Stimulated activated naive CD8-positive, alpha-beta T cell treated with anti-CD3 and anti-CD28 coated beads, Interleukin-15, Interleukin-2, amounts not matched to agents 100 U/mL and 50 U/mL, for 24 hours (primary cell): ENCODE data around the gene AMH.
A peak's percentile ranks its signal among the peaks of the same experiment; 100 is the strongest.
"Not testable (repeated sequence)": the region's sequence is repeated elsewhere in the genome, so short reads cannot be mapped to it uniquely, and the experiment has no call there.

Experiments used
- ATAC-seq: fragments of 150-1000 bp; cut with Tn5 transposase; one replicate; pipeline ENCODE4 v1.10.0; 2021
- DNase-seq: peaks from one replicate; pipeline ENCODE4 v3.0.0; 2021

The AMH gene

GRCh38 chr19:2270423-2271233, 21.5 kb downstream of the AMH start:
- DNase-seq, result peak; percentile 82
- peak; percentile 16 for ATAC-seq

- DNase-seq, result no peak
- ATAC-seq, result no peak
Measured at GRCh38 chr19:2271234-2272103, 22.3 kb downstream of the AMH start.

GRCh38 chr19:2273356-2274184, 24.4 kb downstream of the AMH start:
- ATAC-seq (peak; percentile 77), DNase-seq (peak; percentile 91)

DNA sequence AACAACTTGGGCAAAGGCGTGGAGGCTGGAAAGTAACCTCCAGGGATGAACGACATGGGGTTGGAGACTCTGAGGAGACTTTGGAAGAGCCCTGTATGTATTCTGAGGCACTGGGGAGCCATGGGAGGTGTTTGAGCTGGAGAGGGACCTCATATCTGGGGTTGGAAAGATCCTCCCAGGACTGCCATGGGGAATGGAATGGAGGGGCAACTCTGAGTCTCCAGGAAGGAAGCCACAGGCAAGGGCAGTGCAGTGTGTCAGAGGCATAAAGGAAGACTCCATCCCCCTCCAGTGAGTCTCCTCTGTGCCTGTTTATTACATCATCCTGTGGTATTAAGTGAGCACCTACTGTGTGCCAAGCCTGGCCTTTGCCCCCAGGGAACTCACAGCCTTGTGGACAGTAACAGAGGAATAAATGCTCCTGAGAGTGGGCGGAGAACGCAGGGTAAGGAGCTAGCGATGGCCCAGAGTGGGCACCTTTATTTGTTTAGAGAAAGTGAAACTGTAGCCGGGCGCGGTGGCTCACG, 25.1 kb downstream of the AMH start:
- DNase-seq (no peak), ATAC-seq (no peak)

DNA sequence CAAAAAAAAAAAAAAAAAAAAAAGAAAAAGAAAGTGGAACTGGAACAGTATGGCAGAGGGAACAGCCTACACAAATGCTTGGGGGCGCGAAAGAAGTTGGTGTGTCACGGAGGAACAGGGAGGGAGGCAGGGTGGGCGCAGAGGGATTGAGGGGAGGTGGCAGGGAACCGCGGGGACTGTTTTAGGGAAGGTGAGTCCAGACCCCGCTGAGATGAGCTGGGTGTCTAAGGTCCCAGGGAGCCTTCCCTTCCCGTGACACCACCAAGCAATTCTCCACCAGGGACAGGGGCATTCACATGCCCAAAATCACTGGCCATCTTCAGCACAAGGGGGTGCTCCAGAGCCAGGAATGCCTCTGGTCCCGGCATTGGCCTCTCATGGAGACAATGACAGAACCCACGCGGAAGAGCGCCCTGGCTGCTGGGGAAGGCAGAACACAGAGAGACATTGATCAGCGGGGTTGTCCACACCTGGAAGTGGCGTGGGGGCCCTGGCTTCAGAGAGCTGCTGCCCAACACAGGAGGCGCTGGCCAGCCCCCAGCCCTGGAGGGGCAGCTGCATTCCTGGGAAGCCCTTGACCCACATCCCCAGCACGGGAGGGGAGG, 25.9 kb downstream of the AMH start:
- DNase-seq (peak; percentile 56), ATAC-seq (no peak)

- no peak for DNase-seq
Measured at GRCh38 chr19:2275588-2276428, 26.7 kb downstream of the AMH start.

GRCh38 chr19:2276429-2276986, 27.4 kb downstream of the AMH start:
- no peak for ATAC-seq
- DNase-seq, result no peak

More at GRCh38 chr19:2275588-2276428, 26.7 kb downstream of the AMH start:
- ATAC-seq, result no peak

GRCh38 chr19:2277138-2277537, 28.0 kb downstream of the AMH start:
- no peak for ATAC-seq
- DNase-seq, result no peak

DNA sequence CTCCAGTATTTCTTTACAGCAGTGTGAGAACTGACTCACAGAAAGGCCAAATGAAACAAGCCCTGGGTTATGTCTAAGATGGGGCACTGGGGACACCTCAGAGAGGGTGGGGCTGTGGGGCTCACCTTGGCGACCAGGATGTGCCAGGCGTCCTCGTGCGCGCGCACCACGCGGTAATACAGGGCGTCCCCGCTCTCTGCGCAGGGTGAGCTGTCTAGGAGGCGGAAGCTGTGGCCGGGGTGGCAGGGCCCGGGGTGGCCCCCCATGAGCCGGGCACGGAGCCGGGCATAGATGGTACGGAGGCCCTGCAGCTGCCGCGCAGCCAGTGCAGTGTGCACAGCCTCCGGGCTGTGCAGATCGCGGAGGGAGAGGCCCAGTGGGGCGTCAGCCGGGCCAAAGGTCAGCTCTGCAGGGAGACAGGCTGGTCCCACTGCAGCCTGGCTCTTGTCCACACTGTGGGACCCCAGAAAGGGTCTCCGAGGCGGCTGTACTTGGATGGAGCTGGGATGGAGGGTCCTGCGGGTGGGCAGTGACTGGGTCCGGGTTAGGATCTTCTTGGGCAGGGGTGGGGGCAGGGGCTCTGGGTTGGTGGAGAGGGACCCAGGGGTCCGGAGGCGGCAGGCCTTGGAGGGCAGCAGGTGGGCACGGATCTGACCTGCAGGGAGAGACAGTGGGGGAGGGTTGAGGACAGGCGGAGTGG, 29.5 kb downstream of the AMH start:
- ATAC-seq, result no peak
- no peak for DNase-seq

GRCh38 chr19:2280633-2281264, 31.6 kb downstream of the AMH start:
- DNase-seq, result no peak
- no peak for ATAC-seq

- not testable (repeated sequence) for DNase-seq, ATAC-seq
Measured at GRCh38 chr19:2281265-2282061, 32.3 kb downstream of the AMH start.

DNA sequence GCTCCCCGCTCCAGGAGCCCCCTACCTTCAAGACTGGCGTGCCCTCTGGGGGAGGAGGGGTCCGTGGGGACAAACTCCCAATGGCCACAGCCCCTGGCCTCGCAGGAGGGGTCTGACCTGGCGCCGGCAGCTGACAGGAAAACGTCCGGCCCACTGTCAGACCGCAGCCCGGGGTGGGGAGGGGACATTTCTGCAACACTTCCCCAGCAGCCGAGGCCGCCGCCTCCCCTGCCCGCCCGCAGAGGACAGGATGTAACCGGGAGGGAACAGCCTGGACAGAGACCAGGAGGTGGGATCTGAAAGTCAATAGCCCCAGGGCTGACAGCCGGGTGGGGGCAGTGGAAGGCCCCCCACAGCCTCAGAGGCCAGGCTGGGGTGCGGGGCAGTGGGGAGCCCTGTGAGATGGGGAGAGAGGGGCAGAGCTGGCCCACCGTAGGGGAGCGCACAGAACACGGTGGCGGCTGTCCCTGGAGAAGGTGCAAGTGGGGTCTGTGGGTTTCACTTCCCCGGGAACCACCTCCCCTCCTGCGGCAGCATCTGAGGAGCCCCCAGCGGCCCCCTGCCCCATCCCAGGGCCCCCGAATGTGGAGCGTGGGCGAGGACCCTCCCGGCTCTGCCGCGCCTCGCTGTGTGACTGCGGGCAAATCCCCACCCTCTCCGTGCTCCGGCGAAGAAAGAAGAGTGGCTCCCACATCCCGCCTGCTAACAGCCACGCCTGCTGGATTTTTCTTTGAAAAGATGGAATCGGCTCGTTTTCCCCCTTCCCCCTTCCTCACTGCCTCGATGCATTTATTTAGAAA, 33.1 kb downstream of the AMH start, which contains the start of gene PEAK3:
Gene PEAK3, minus strand, starts transcription at position 114 of the 800 bp plus-strand sequence. CDS start 1,244 bp downstream, outside the sequence.
- ATAC-seq, result peak; percentile 21
- peak; percentile 57 for DNase-seq

GRCh38 chr19:2282862-2283237, 33.7 kb downstream of the AMH start:
- ATAC-seq (no peak), DNase-seq (no peak)

DNA sequence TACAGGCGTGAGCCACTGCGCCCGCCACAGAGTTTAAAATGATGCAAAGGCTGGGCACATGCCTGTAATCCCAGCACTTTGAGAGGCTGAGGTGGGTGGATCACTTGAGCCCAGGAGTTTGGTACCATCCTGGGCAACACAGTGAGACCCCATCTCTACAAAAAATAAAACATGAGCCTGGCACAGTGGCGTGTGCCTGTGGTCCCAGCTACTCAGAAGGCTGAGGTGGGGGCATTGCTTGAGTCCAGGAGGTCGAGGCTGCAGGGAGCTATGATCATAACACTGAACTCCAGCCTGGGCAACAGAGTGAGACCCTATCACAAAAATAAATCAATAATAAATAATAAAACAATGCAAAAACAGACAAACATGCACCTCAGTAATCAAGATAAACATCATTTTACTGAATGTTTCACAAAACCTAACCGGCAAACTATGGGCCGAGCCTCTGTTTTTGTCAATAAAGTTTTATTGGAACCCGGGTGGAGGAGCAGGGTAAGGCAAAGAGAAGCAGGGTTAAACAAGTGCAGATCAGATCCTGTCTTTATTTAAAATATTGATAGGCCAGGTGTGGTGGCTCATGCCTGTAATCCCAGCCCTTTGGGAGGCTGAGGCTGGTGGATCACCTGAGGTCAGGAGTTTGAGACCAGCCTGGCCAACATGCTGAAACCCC, 34.8 kb downstream of the AMH start:
- DNase-seq (no peak), ATAC-seq (no peak)

- ATAC-seq, result no peak
- DNase-seq, result no peak
Measured at GRCh38 chr19:2286402-2287140, 37.4 kb downstream of the AMH start.
